HCT116 (cell line): ENCODE data around the gene NFAT5. TPM values are rescaled to one million over a fixed set of nuclear protein-coding genes. Genes with fewer than 3 reads are reported as not detected.
"Not testable (repeated sequence)": the region's sequence is repeated elsewhere in the genome, so short reads cannot be mapped to it uniquely, and the experiment has no call there.

ENCODE experiments used
- ATAC-seq: fragments of 200-7000 bp; cut with Tn5 transposase; 2 replicates; pipeline ENCODE4 v1.9.1; 2020; ENCODE audit warnings: mild to moderate bottlenecking, moderate library complexity
- BruUV-seq: library from RNA; stranded (reverse); fragments of 400-500 nt; replicated peaks from 2 replicates; lab custom pipeline; 2021; lab: Mats Ljungman, UMichigan
- CTCF ChIA-PET: fragments of 300-600 bp; sonication (Branson Sonifier 250); formaldehyde crosslinking; loops from one replicate; lab custom pipeline; 2021; ENCODE audit warnings: antibody characterized with exemption; lab: Charles Lee
- POLR2A ChIA-PET: fragments of 300-600, 350-600 bp; sonication (Branson Sonifier 250); formaldehyde crosslinking; loops from one replicate; lab custom pipeline; 2021; ENCODE audit warnings: antibody characterized with exemption; lab: Charles Lee
- RAD21 ChIA-PET, 2 experiments: fragments of 300-600 bp; sonication (Branson Sonifier 250); formaldehyde crosslinking; loops; one replicate each; lab custom pipeline; 2023; ENCODE audit warnings: low total read pairs in 2 of 2; ENCODE audit not compliant: uncharacterized antibody in 2 of 2, unreplicated experiment in 2 of 2, low non-redundant PET in 1 of 2; lab: Charles Lee
- DNase-seq: peaks from one replicate; pipeline ENCODE4 v3.0.0-alpha.2; 2010; ENCODE audit warnings: low read depth, low spot score
- H2AFZ ChIP-seq: fragments of 200-600 bp; shearing (Covaris generic), sonication (generic); 2 replicates; pipeline ENCODE4 v1.6.1; 2017; ENCODE audit warnings: low read depth, mixed run types, mixed read lengths, antibody characterized with exemption, low read length; ENCODE audit not compliant: poor library complexity, severe bottlenecking
- H3K27ac ChIP-seq: 2 replicates; pipeline ENCODE4 v1.5.1; 2012; ENCODE audit warnings: low read depth, low read length
- H3K27me3 ChIP-seq: fragments of 200-600 bp; sonication (generic); 2 replicates; pipeline ENCODE4 v1.6.1; 2016; ENCODE audit warnings: mixed run types, low read length, mixed read lengths; ENCODE audit not compliant: insufficient read depth
- H3K36me3 ChIP-seq, 2 experiments: fragments of 200-500 bp in 1 of 2; fragments of 200-600 bp in 1 of 2; sonication (Bioruptor generic) in 1 of 2; sonication (generic) in 1 of 2; 2 replicates each; pipeline versions ENCODE4 v1.5.1 to v1.6.1; 2014 to 2016; ENCODE audit warnings: low read length in 2 of 2, inconsistent platforms in 1 of 2, mixed read lengths in 1 of 2, mixed run types in 1 of 2; ENCODE audit not compliant: insufficient read depth in 2 of 2, control insufficient read depth in 1 of 2
- H3K4me1 ChIP-seq, 2 experiments: fragments of 200-600 bp in 1 of 2; sonication (generic) in 1 of 2; 2 replicates each; pipeline versions ENCODE4 v1.5.1 to v1.6.1; 2012 to 2017; ENCODE audit warnings: low read length in 2 of 2, inconsistent platforms in 1 of 2, mild to moderate bottlenecking in 1 of 2, mixed read lengths in 1 of 2, mixed run types in 1 of 2, moderate library complexity in 1 of 2; ENCODE audit not compliant: insufficient read depth in 2 of 2, control insufficient read depth in 1 of 2
- H3K4me2 ChIP-seq: fragments of 200-600 bp; sonication (generic); 2 replicates; pipeline ENCODE4 v1.6.1; 2017; ENCODE audit warnings: mixed run types, low read length, mixed read lengths
- H3K4me3 ChIP-seq, 2 experiments: fragments of 200-600 bp in 1 of 2; sonication (generic) in 1 of 2; replicated peaks in 1 of 2; 2 replicates each; pipeline ENCODE4 v1.5.1; 2011 to 2016; ENCODE audit warnings: low read length in 2 of 2, control low read depth in 1 of 2, low read depth in 1 of 2, mild to moderate bottlenecking in 1 of 2, mixed read lengths in 1 of 2, mixed run types in 1 of 2
- H3K79me2 ChIP-seq: fragments of 200-600 bp; sonication (generic); 2 replicates; pipeline ENCODE4 v1.6.1; 2017; ENCODE audit warnings: mild to moderate bottlenecking, mixed run types, low read length, moderate library complexity, mixed read lengths; ENCODE audit not compliant: insufficient read depth
- H3K9ac ChIP-seq: fragments of 200-600 bp; sonication (generic); 2 replicates; pipeline ENCODE4 v1.6.1; 2016; ENCODE audit warnings: low read length, mixed read lengths
- H3K9me2 ChIP-seq: fragments of 200-600 bp; sonication (generic), shearing (Covaris generic); 2 replicates; pipeline ENCODE4 v1.6.1; 2017; ENCODE audit warnings: mixed run types, mild to moderate bottlenecking, moderate library complexity; ENCODE audit not compliant: insufficient read depth
- H3K9me3 ChIP-seq, 2 experiments: fragments of 200-500 bp in 1 of 2; fragments of 200-600 bp in 1 of 2; sonication (Bioruptor generic) in 1 of 2; sonication (generic) in 1 of 2; 2 replicates each; pipeline ENCODE4 v1.6.1; 2014 to 2017; ENCODE audit warnings: low read length in 2 of 2, mixed read lengths in 2 of 2, inconsistent platforms in 1 of 2, low read depth in 1 of 2, mild to moderate bottlenecking in 1 of 2, mixed run types in 1 of 2, moderate library complexity in 1 of 2; ENCODE audit not compliant: control insufficient read depth in 1 of 2, insufficient read depth in 1 of 2
- H4K20me1 ChIP-seq: fragments of 200-600 bp; sonication (generic), shearing (Covaris generic); 2 replicates; pipeline ENCODE4 v1.6.1; 2017; ENCODE audit warnings: mixed run types, mild to moderate bottlenecking, moderate library complexity; ENCODE audit not compliant: insufficient read depth
- CBX3 ChIP-seq: IDR thresholded peaks from 2 replicates; pipeline ENCODE4 v1.6.1; 2012; ENCODE audit warnings: low read depth
- CTCF ChIP-seq, 3 experiments: fragments of 200-600 bp in 1 of 3; sonication (generic) in 1 of 3; IDR thresholded peaks in 2 of 3; conservative IDR thresholded peaks in 1 of 3; 2 replicates each; pipeline ENCODE4 v1.5.1; 2012 to 2017; ENCODE audit warnings: low read depth in 2 of 3, low read length in 2 of 3, antibody characterized with exemption in 1 of 3, borderline replicate concordance in 1 of 3, control low read depth in 1 of 3, mild to moderate bottlenecking in 1 of 3, mixed read lengths in 1 of 3, mixed run types in 1 of 3, moderate library complexity in 1 of 3; ENCODE audit not compliant: insufficient read depth in 1 of 3
- ELF1 ChIP-seq: IDR thresholded peaks from 2 replicates; pipeline ENCODE4 v1.6.1; 2012; ENCODE audit warnings: low read depth, borderline replicate concordance
- EZH2 ChIP-seq: fragments of 200-600 bp; sonication (generic); IDR thresholded peaks from 2 replicates; pipeline ENCODE4 v1.6.1; 2017; ENCODE audit warnings: antibody characterized with exemption, mixed run types
- FOSL1 ChIP-seq: IDR thresholded peaks from 2 replicates; pipeline ENCODE4 v1.6.1; 2012; ENCODE audit warnings: low read depth
- SIN3A ChIP-seq: IDR thresholded peaks from 2 replicates; pipeline ENCODE4 v1.6.1; 2012; ENCODE audit warnings: low read depth
- TCF7L2 ChIP-seq: IDR thresholded peaks from 2 replicates; pipeline ENCODE4 v1.7.0; 2011; ENCODE audit warnings: borderline replicate concordance, inconsistent platforms; ENCODE audit not compliant: insufficient read depth, insufficient read length; ENCODE audit errors: extremely low read depth
- ZFX ChIP-seq: fragments of 450-650 bp; IDR thresholded peaks from 2 replicates; pipeline ENCODE4 v1.6.1; 2017
- intact Hi-C: fragments of 100-400 bp; cut with micrococcal nuclease; formaldehyde crosslinking; loops from 2 replicates; pipeline ENCODE4 v1.10.0; 2022
- total RNA-seq: library from RNA; stranded (reverse); gene quantifications from one replicate; pipeline ENCODE4 v1.2.1, GENCODE V29; 2021; ENCODE audit not compliant: unreplicated experiment

The NFAT5 gene
- total RNA-seq, 1 experiment from 2014 or later = 67.4 TPM

DNA sequence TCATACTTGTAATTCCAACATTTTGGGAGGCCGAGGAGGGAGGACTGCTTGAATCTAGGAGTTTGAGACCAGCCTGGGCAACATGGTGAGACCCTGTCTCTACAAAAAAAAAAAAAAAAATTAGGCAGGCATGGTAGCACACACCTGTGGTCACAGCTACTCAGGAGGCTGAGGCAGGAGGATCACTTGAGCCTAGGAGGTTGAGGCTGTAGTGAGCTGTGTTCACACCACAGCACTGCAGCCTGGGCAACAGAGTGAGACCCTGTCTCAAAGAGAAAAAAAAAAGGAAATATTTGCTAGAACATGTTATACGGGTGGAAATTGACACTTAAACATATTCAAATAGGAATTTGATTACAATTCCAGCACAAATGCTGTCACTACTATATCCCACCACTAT lies 4.4 kb upstream of the NFAT5 start:
- CTCF ChIA-PET, H3K36me3 ChIP-seq: not testable (repeated sequence)

DNA sequence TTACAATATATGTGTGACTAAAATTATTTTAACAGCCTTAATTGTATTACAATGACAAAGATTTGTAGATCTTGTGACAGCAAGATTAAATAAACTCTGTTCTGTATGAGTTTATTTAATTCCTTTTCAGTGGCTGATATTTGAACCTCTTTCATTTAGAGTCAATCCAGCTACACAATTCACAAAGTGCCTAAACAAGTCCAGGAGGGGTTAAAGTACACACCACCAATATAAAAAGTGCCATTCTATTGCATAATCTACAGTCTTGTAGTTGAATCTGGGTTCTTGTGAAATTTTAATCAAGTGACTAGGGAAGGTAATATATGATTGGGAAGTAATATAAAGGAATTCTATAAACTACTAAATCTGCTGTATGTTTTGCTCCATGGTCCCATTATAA lies 3.9 kb upstream of the NFAT5 start:
- Histone ChIP-seq H3K27me3 (no peaks in the 10 kb centered on the region), H3K36me3 (no peaks in the 10 kb centered on the region; a peak in 1 of 4 replicates), H3K4me3 (no peak overlapping the region), H4K20me1 (peaks cover 1% of the 10 kb centered on the region; the same call in 1 of the 2 replicates), H2AFZ (no peak overlapping the region), H3K4me1 (peaks cover 16 to 23% of the 10 kb centered on the region in 2 experiments), H3K4me2 (no peak overlapping the region), H3K27ac (no peak overlapping the region), H3K79me2 (peaks cover 25% of the 10 kb centered on the region), H3K9me2 (no peaks in the 10 kb centered on the region), H3K9ac (no peak overlapping the region), H3K9me3 (no peaks in the 10 kb centered on the region)
- ATAC-seq (no peak), DNase-seq (no peak)
- ChIA-PET POLR2A (no interaction called here), CTCF (no interaction called here), RAD21 (interaction anchor here in 1 of 2 experiments (0.7 kb wide), 1 partner anchor 17 kb away, joined by 3 read pairs; no protein-coding TSS in a partner anchor)
- no peak for TF ChIP-seq ELF1
- TF ChIP-seq TCF7L2 = no peak
- TF ChIP-seq CTCF (IDR thresholded peaks at IDR 0.05 in 2 of 3, conservative IDR thresholded peaks at IDR 0.05 in 1 of 3; ENCODE audit: borderline replicate concordance in 1 of 3, insufficient read depth in 1 of 3, low read depth in 2 of 3, low read length in 2 of 3) = no peak
- TF ChIP-seq ZFX = no peak
- TF ChIP-seq EZH2 = no peak
- TF ChIP-seq CBX3 = no peak
- TF ChIP-seq SIN3A = no peak
- TF ChIP-seq FOSL1 = no peak
- intact Hi-C loops = no loop called here
- no TSS peak for BruUV-seq

More for the DNA sequence above, 4.4 kb upstream of the NFAT5 start:
- DNase-seq, H3K27ac ChIP-seq, H3K9ac ChIP-seq, H3K4me3 ChIP-seq, H3K27me3 ChIP-seq, H4K20me1 ChIP-seq, H3K4me2 ChIP-seq, H2AFZ ChIP-seq, H3K9me2 ChIP-seq, H3K9me3 ChIP-seq, intact Hi-C loops, ATAC-seq, BruUV-seq: not testable (repeated sequence)
- ChIA-PET POLR2A (interaction anchor here (1.2 kb wide), 1 partner anchor 31 kb away, joined by 3 read pairs; no protein-coding TSS in a partner anchor), RAD21 (interaction anchor here in 1 of 2 experiments (0.7 kb wide), 1 partner anchor 16 kb away, joined by 3 read pairs; no protein-coding TSS in a partner anchor)
- H3K4me1 ChIP-seq = peaks cover 16 to 23% of the 10 kb centered on the region in 2 experiments
- peaks cover 20% of the 10 kb centered on the region for H3K79me2 ChIP-seq
